Lower leg skin (tissue), 3 donors: Measurements from ENCODE around the gene NR1H4.

ENCODE experiments used
- CTCF ChIP-seq, 3 donors: fragments of 450-650 bp; IDR thresholded peaks; one replicate each; pipeline ENCODE4 v1.5.1; 2016; ENCODE audit warnings: antibody characterized with exemption in 3 of 3, mild to moderate bottlenecking in 3 of 3, moderate library complexity in 2 of 3
- POLR2A ChIP-seq, 2 donors: fragments of 450-650 bp; IDR thresholded peaks; one replicate each; pipeline ENCODE4 v1.6.1; 2016 to 2017; ENCODE audit warnings: antibody characterized with exemption in 2 of 2, mild to moderate bottlenecking in 1 of 2, moderate library complexity in 1 of 2

- TF ChIP-seq CTCF (IDR thresholded peaks at IDR 0.05) (no peak), POLR2A (IDR thresholded peaks at IDR 0.05) (no peak)
These were observed 17.8 kb upstream of the NR1H4 start for GRCh38 chr12:100455896-100456295.
